Esophagus mucosa (tissue), 1 donor: ENCODE data around the gene URB2. TPM values are rescaled to one million over a fixed set of nuclear protein-coding genes. Genes with fewer than 3 reads are reported as not detected.
A peak's percentile ranks its signal among the peaks of the same experiment; 100 is the strongest.
"Not testable (repeated sequence)": the region's sequence is repeated elsewhere in the genome, so short reads cannot be mapped to it uniquely, and the experiment has no call there.

ENCODE experiments used
- ATAC-seq: fragments of 200-7000 bp; cut with Tn5 transposase; one replicate; pipeline ENCODE4 v1.9.1; 2020
- total RNA-seq: library from RNA; stranded (reverse); gene quantifications from one replicate; pipeline ENCODE4 v1.2.4, GENCODE V29; 2023
- donor health status: DM: yes; HTN: yes; CAD: no.

Gene URB2
- total RNA-seq, 1 donor from 2014 or later: 6.3 TPM

DNA sequence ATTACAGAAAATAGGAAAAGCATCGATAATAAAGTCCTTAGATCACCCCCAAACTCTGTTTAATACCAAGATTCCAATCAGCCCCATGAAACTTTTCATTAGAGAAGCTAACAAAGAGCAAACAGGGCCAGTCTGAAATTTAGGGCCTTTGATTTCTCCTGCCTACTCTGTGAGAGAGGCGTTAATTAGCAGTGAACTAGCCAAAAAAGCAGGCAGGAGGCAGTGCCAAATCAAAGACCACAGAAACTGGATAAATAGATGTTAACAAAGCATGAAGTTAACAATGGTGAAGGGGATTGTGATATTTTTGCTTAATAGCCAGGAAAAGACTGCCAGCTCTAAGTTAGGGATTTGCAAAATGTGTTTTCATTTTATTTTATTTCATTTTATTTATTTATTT, 11.3 kb upstream of the URB2 start:
- no peak for ATAC-seq

DNA sequence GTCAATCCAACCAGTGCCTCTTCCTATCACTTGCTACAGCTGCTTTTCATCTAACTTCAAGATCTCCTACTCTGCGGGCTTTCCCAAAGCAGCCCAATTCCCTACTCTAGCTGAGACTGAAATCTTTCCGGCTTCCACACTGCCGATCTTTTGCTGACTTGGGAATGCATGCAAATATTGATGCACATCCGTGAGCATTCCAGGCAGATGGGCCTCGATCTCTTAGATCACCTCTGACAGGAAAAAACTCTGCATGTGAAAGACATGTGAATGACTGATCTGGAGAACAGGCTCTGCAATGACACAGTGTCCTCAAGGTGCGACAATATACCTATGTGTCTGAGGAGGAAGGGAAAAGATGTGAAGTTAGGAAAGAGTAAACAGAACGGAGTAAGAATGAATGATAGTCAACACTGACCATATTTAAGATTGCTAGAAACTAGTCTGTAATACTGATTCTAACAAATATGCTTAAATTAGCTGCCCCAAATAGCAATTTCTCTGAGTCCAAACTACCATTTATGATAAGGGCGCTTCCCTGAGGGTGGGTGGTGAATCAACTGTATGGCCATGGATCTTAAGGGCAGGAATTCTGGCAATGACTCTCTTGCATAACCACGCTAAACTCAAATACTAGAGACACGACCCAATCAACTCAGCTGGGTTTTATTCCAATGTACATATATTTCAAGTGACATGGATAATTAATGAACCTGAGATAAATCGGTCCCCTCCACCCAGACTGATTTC, 8.5 kb upstream of the URB2 start:
- no peak for ATAC-seq

GRCh38 chr1:229619002-229619401, 7.0 kb upstream of the URB2 start:
- ATAC-seq: no peak

- ATAC-seq: no peak
Observed at GRCh38 chr1:229619614-229620013, 6.4 kb upstream of the URB2 start.

- ATAC-seq: no peak
Observed at GRCh38 chr1:229620876-229621275, 5.2 kb upstream of the URB2 start.

- no peak for ATAC-seq
Observed at GRCh38 chr1:229621663-229622062, 4.4 kb upstream of the URB2 start.

GRCh38 chr1:229622641-229623120, 3.4 kb upstream of the URB2 start:
- not testable (repeated sequence) for ATAC-seq

- no peak for ATAC-seq
Observed at GRCh38 chr1:229623225-229623624, 2.8 kb upstream of the URB2 start.

DNA sequence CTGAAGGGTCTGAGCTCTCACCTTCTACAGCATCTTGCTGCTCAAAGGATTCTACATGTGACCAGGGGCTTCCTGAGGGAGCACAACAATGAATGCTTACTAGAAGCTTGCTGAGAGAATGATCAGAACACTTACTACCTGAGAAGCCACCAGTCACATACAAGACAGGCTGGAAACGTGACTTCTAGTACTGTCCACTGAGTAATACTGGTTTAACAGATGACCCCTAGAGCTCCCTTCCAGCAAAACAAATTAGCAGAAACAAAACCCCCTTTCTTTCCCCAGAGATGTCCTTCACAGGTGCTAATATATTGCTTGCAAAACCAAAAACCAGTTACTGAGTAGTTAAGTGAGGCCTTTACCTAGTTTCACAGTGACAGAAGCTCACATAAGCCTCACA, 2.2 kb upstream of the URB2 start:
- no peak for ATAC-seq

- no peak for ATAC-seq
Observed at GRCh38 chr1:229624521-229625070, 1.5 kb upstream of the URB2 start.

DNA sequence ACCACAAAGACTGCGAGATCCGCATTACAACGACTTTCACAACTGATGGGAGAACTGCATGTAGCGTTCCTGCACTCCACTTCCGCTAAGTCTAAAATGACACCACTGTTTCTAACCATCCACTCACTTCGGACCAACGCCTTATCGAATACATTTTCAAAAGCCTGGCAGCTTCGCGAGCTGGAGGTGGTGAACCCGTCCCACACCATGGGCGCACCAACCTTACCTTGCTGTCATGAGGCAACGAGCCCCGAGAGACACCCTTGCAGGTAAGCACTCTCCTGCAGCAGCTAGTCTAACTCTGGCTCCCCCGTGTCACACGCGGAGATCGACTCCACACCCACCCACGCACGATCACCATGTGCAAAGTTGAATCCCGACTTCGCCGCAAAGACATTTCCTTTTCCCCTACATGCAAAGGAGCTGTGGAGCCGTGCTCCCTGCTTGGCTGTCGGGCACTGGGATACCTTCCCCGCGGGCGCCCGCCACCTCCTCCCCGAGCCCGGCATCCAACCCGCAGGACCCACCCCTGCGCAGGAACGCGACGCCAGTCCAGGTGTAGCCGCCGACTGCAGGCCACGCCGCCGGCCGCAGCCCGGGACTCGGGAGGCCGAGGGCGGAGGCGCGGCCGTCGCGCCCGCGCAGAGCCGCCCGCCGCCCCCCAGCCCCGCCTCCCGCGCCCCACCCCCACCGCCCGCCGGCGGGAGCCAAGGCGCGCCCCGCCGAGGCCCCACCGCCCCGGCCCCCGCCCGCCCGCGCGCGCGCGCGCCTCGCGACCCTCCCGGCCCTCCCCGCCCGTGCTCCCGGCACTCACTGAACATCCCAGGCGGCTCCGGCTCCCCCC, 754 bp upstream of the URB2 start:
- ATAC-seq: peak; percentile 42

DNA sequence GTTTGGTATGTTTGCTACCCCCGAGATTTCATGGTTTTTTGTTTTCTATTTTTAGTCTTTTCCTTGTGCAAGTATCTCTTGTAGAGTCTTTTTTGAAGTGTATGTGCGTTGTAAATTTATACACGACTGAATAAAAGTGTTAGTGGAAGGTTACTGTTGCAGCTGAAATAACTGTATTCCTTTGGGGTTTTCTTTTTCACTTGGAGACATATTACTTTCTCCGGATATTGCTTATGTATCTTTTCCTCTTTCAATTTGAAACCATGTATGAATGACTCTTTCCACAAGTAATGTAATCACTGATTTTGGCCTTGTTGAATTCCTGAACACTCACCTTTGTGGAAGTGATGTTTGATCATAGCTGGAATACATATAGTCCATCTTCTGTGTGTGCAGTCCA, 956 bp downstream of the URB2 start:
- no peak for ATAC-seq

DNA sequence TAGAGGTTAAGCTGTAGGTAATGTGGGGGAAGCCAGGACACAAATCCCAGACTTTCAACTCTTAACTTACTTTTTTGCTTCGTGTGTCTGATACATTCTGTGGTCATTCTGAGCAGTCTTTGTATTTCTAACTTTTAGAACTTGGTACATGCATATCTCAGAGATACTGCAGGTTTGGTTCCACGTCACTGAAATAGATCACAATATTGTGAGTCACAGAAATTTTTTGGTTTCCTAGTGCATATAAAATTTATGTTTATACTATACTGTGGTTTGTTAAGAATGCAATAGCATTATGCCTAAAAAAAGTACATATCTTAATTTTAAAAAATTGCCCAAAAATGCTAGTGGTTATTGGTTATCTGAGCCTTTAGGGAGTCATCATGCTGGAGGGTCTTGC, 3.2 kb downstream of the URB2 start:
- no peak for ATAC-seq

GRCh38 chr1:229631148-229631547, 5.1 kb downstream of the URB2 start:
- no peak for ATAC-seq

GRCh38 chr1:229631966-229632365, 5.9 kb downstream of the URB2 start:
- ATAC-seq: no peak

- no peak for ATAC-seq
Observed at GRCh38 chr1:229636042-229636441, 10.0 kb downstream of the URB2 start.

DNA sequence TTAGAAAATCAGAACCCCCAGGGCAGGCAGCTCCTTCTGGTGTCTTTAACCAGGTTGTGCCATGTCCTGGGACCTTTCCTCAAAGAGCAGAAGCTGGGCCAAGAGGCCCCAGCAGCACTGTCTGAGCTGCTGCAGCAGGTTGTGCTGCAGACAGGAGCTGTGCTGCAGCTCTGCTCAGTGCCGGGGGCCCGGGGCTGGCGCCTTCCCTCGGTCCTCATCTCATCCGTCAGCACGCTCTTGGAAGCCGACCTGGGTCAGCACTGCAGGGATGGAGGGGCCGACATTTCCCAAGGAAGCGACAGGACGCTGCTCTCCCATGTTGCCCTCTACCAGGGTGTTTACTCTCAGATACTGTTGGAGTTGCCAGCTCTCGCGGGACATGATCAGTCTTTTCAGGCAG, 11.7 kb downstream of the URB2 start:
- ATAC-seq: no peak

DNA sequence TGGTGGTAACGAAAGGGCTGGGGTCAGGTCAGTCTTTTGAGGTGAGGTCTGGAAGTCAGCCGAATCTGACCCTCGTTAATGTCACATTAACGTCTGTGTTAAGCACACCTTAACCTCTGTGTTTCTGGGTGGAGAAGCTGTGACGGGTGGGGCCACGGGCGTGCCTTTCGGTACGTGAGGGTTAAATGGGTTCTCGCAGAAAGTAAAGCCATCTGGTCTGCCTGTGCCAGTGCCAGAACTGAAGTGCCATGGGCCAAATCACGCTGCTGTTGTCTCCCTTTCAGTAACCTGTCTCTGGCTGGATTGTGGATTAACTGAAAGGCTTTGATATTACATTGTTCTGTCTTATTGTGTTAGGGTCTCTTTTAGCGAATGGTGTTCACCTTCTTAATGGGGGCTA, 14.4 kb downstream of the URB2 start:
- ATAC-seq: peak; percentile 61

DNA sequence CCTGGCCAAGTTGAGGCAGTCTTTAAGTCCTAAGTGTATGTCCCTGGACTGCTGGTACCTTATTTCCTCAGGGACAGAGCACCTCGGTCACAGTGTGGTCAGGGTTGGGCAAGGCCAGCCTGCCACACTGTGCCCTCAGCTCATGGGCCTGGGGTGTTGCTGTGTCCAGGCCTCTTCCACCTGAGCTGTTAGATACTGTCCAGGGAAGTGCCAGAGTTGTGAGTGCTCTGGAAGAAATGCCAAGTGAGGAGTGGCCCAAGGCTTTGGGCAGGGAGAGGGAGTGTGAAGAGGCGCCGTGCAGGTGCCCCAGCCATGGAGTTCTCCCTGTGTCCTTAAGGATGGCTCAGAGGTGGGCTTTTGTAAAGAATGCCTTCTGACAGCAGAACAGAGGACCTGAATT, 15.3 kb downstream of the URB2 start:
- ATAC-seq: no peak

- ATAC-seq: no peak
Observed at GRCh38 chr1:229642376-229642775, 16.3 kb downstream of the URB2 start.

DNA sequence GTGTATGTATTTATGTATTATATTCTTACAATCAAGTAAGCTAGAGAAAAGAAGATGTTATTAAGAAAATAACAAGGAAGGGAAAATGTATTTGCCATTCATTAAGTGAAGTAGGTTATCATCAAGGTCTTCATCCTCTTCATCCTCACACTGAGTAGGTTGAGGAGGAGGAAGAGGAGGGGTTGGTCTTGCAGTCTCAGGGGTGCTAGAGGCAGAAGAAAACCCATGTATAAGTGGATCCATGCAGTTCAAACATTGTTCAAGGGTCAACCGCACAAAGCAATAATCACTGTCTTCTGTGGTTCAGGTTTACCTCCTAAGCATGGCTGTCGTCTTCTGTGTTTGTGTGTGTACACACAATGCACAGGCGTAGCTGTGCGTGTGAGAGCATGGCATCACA, 16.9 kb downstream of the URB2 start:
- no peak for ATAC-seq

GRCh38 chr1:229643996-229644745, 18.1 kb downstream of the URB2 start:
- ATAC-seq: no peak
